NCI-H146 treated with DMSO at 0.1 percent for 48 hours (cell line): ENCODE data around the gene PDE11A.
"Not testable (repeated sequence)": the region's sequence is repeated elsewhere in the genome, so short reads cannot be mapped to it uniquely, and the experiment has no call there.

ENCODE experiments used
- DNase-seq: peaks from one replicate; lab custom pipeline; 2025; ENCODE audit not compliant: unreplicated experiment; lab: John Stamatoyannopoulos, UW

Gene PDE11A

GRCh38 chr2:178009813-178010212 is 62.8 kb downstream of the PDE11A start:
- DNase-seq: no peak

- peak; percentile 1 for DNase-seq
Observed at GRCh38 chr2:178008636-178009289, 63.8 kb downstream of the PDE11A start.

GRCh38 chr2:178006710-178007109 is 65.9 kb downstream of the PDE11A start:
- no peak for DNase-seq

GRCh38 chr2:178005756-178006155 is 66.8 kb downstream of the PDE11A start:
- no peak for DNase-seq

GRCh38 chr2:178002038-178002437 is 70.5 kb downstream of the PDE11A start:
- DNase-seq: no peak

- no peak for DNase-seq
Observed at GRCh38 chr2:177998996-177999395, 73.6 kb downstream of the PDE11A start.

GRCh38 chr2:177998006-177998405 is 74.6 kb downstream of the PDE11A start:
- no peak for DNase-seq

- no peak for DNase-seq
Observed at GRCh38 chr2:177992992-177993391, 79.6 kb downstream of the PDE11A start.

- no peak for DNase-seq
Observed at GRCh38 chr2:177989029-177989885, 83.3 kb downstream of the PDE11A start.

GRCh38 chr2:177984749-177985148 is 87.8 kb downstream of the PDE11A start:
- DNase-seq: no peak

GRCh38 chr2:177983183-177983788 is 89.3 kb downstream of the PDE11A start:
- DNase-seq: peak; percentile 5

GRCh38 chr2:177972782-177973181 is 99.8 kb downstream of the PDE11A start:
- DNase-seq: peak; percentile 6

- no peak for DNase-seq
Observed at GRCh38 chr2:177972123-177972522, 100.5 kb downstream of the PDE11A start.

- DNase-seq: no peak
Observed at GRCh38 chr2:177970670-177971454, 101.7 kb downstream of the PDE11A start.

- no peak for DNase-seq
Observed at GRCh38 chr2:177964892-177965291, 107.7 kb downstream of the PDE11A start.

GRCh38 chr2:177952151-177952550 is 120.4 kb downstream of the PDE11A start:
- no peak for DNase-seq

GRCh38 chr2:177947598-177947997 is 125.0 kb downstream of the PDE11A start:
- DNase-seq: not testable (repeated sequence)

GRCh38 chr2:177944530-177944929 is 128.0 kb downstream of the PDE11A start:
- not testable (repeated sequence) for DNase-seq

GRCh38 chr2:177942731-177943130 is 129.8 kb downstream of the PDE11A start:
- no peak for DNase-seq

- DNase-seq: no peak
Observed at GRCh38 chr2:177939211-177939610, 133.4 kb downstream of the PDE11A start.

GRCh38 chr2:177930916-177931315 is 141.7 kb downstream of the PDE11A start:
- DNase-seq: no peak
